ENCODE measurements around the gene SPDYE17. TPM values are rescaled to one million over a fixed set of nuclear protein-coding genes. Genes with fewer than 3 reads are reported as not detected.
"Not testable (repeated sequence)": the region's sequence is repeated elsewhere in the genome, so short reads cannot be mapped to it uniquely, and the experiment has no call there.

The SPDYE17 gene
- total RNA-seq, 1 experiment from 2014 or later, result not detected

- H2AFZ ChIP-seq (ENCODE audit: low read depth, low read length, poor library complexity, severe bottlenecking); H3K4me3 ChIP-seq (replicated peaks in 1 of 2; ENCODE audit: low read depth in 1 of 2, low read length in 2 of 2); H3K36me3 ChIP-seq (ENCODE audit: control insufficient read depth in 1 of 2, insufficient read depth in 2 of 2, low read length in 2 of 2); CTCF ChIA-PET; BruUV-seq (replicated peaks); H3K4me1 ChIP-seq (ENCODE audit: control insufficient read depth in 1 of 2, insufficient read depth in 2 of 2, low read length in 2 of 2); H3K27me3 ChIP-seq (ENCODE audit: insufficient read depth, low read length); H3K9me3 ChIP-seq (ENCODE audit: control insufficient read depth in 1 of 2, insufficient read depth in 1 of 2, low read depth in 1 of 2, low read length in 2 of 2); H3K27ac ChIP-seq (ENCODE audit: low read depth, low read length); RAD21 ChIA-PET (ENCODE audit: low non-redundant PET in 1 of 2, low total read pairs in 2 of 2, uncharacterized antibody in 2 of 2, unreplicated experiment in 2 of 2); DNase-seq (ENCODE audit: low read depth, low spot score); H4K20me1 ChIP-seq (ENCODE audit: insufficient read depth); POLR2A ChIA-PET; intact Hi-C loops (cut with micrococcal nuclease); H3K79me2 ChIP-seq (ENCODE audit: insufficient read depth, low read length); H3K4me2 ChIP-seq (ENCODE audit: low read length); H3K9me2 ChIP-seq (ENCODE audit: insufficient read depth); H3K9ac ChIP-seq (ENCODE audit: low read length); ATAC-seq: not testable (repeated sequence)
These were observed 50.8 kb downstream of the SPDYE17 start for GRCh38 chr7:76981187-76981970.

- ATAC-seq; H4K20me1 ChIP-seq (ENCODE audit: insufficient read depth); H3K4me2 ChIP-seq (ENCODE audit: low read length); intact Hi-C loops (cut with micrococcal nuclease); H3K4me3 ChIP-seq (replicated peaks in 1 of 2; ENCODE audit: low read depth in 1 of 2, low read length in 2 of 2); H3K79me2 ChIP-seq (ENCODE audit: insufficient read depth, low read length); RAD21 ChIA-PET (ENCODE audit: low non-redundant PET in 1 of 2, low total read pairs in 2 of 2, uncharacterized antibody in 2 of 2, unreplicated experiment in 2 of 2); BruUV-seq (replicated peaks); H2AFZ ChIP-seq (ENCODE audit: low read depth, low read length, poor library complexity, severe bottlenecking); H3K36me3 ChIP-seq (ENCODE audit: control insufficient read depth in 1 of 2, insufficient read depth in 2 of 2, low read length in 2 of 2); H3K9ac ChIP-seq (ENCODE audit: low read length); H3K9me2 ChIP-seq (ENCODE audit: insufficient read depth); DNase-seq (ENCODE audit: low read depth, low spot score); H3K4me1 ChIP-seq (ENCODE audit: control insufficient read depth in 1 of 2, insufficient read depth in 2 of 2, low read length in 2 of 2); H3K27me3 ChIP-seq (ENCODE audit: insufficient read depth, low read length); POLR2A ChIA-PET; H3K9me3 ChIP-seq (ENCODE audit: control insufficient read depth in 1 of 2, insufficient read depth in 1 of 2, low read depth in 1 of 2, low read length in 2 of 2); CTCF ChIA-PET; H3K27ac ChIP-seq (ENCODE audit: low read depth, low read length): not testable (repeated sequence)
These were observed 51.6 kb downstream of the SPDYE17 start for GRCh38 chr7:76980576-76980975.

- H3K4me3 ChIP-seq (replicated peaks in 1 of 2; ENCODE audit: low read depth in 1 of 2, low read length in 2 of 2); intact Hi-C loops (cut with micrococcal nuclease); H3K4me1 ChIP-seq (ENCODE audit: control insufficient read depth in 1 of 2, insufficient read depth in 2 of 2, low read length in 2 of 2); H3K4me2 ChIP-seq (ENCODE audit: low read length); RAD21 ChIA-PET (ENCODE audit: low non-redundant PET in 1 of 2, low total read pairs in 2 of 2, uncharacterized antibody in 2 of 2, unreplicated experiment in 2 of 2); BruUV-seq (replicated peaks); H3K79me2 ChIP-seq (ENCODE audit: insufficient read depth, low read length); POLR2A ChIA-PET; H3K36me3 ChIP-seq (ENCODE audit: control insufficient read depth in 1 of 2, insufficient read depth in 2 of 2, low read length in 2 of 2); CTCF ChIA-PET; DNase-seq (ENCODE audit: low read depth, low spot score); H3K27ac ChIP-seq (ENCODE audit: low read depth, low read length); H3K9ac ChIP-seq (ENCODE audit: low read length); H3K27me3 ChIP-seq (ENCODE audit: insufficient read depth, low read length); H2AFZ ChIP-seq (ENCODE audit: low read depth, low read length, poor library complexity, severe bottlenecking); H4K20me1 ChIP-seq (ENCODE audit: insufficient read depth); H3K9me2 ChIP-seq (ENCODE audit: insufficient read depth); H3K9me3 ChIP-seq (ENCODE audit: control insufficient read depth in 1 of 2, insufficient read depth in 1 of 2, low read depth in 1 of 2, low read length in 2 of 2); ATAC-seq: not testable (repeated sequence)
These were observed 54.3 kb downstream of the SPDYE17 start for GRCh38 chr7:76977761-76978367.

GRCh38 chr7:76974793-76975579, 57.2 kb downstream of the SPDYE17 start:
- H3K4me3 ChIP-seq (replicated peaks in 1 of 2; ENCODE audit: low read depth in 1 of 2, low read length in 2 of 2); H2AFZ ChIP-seq (ENCODE audit: low read depth, low read length, poor library complexity, severe bottlenecking); CTCF ChIA-PET; H3K27ac ChIP-seq (ENCODE audit: low read depth, low read length); H3K4me2 ChIP-seq (ENCODE audit: low read length); RAD21 ChIA-PET (ENCODE audit: low non-redundant PET in 1 of 2, low total read pairs in 2 of 2, uncharacterized antibody in 2 of 2, unreplicated experiment in 2 of 2); H3K4me1 ChIP-seq (ENCODE audit: control insufficient read depth in 1 of 2, insufficient read depth in 2 of 2, low read length in 2 of 2); POLR2A ChIA-PET; H3K9me3 ChIP-seq (ENCODE audit: control insufficient read depth in 1 of 2, insufficient read depth in 1 of 2, low read depth in 1 of 2, low read length in 2 of 2); H3K9me2 ChIP-seq (ENCODE audit: insufficient read depth); intact Hi-C loops (cut with micrococcal nuclease); H3K36me3 ChIP-seq (ENCODE audit: control insufficient read depth in 1 of 2, insufficient read depth in 2 of 2, low read length in 2 of 2); ATAC-seq; BruUV-seq (replicated peaks); H3K27me3 ChIP-seq (ENCODE audit: insufficient read depth, low read length); H3K9ac ChIP-seq (ENCODE audit: low read length); H4K20me1 ChIP-seq (ENCODE audit: insufficient read depth); DNase-seq (ENCODE audit: low read depth, low spot score); H3K79me2 ChIP-seq (ENCODE audit: insufficient read depth, low read length): not testable (repeated sequence)
